NCI-H82 treated with DMSO at 0.1 percent for 48 hours (cell line): Measurements from ENCODE around the gene PKN1.
"Not testable (repeated sequence)": the region's sequence is repeated elsewhere in the genome, so short reads cannot be mapped to it uniquely, and the experiment has no call there.

Experiments used
- DNase-seq: peaks from one replicate; lab custom pipeline; 2025; ENCODE audit not compliant: unreplicated experiment; lab: John Stamatoyannopoulos, UW

PKN1 gene

DNA sequence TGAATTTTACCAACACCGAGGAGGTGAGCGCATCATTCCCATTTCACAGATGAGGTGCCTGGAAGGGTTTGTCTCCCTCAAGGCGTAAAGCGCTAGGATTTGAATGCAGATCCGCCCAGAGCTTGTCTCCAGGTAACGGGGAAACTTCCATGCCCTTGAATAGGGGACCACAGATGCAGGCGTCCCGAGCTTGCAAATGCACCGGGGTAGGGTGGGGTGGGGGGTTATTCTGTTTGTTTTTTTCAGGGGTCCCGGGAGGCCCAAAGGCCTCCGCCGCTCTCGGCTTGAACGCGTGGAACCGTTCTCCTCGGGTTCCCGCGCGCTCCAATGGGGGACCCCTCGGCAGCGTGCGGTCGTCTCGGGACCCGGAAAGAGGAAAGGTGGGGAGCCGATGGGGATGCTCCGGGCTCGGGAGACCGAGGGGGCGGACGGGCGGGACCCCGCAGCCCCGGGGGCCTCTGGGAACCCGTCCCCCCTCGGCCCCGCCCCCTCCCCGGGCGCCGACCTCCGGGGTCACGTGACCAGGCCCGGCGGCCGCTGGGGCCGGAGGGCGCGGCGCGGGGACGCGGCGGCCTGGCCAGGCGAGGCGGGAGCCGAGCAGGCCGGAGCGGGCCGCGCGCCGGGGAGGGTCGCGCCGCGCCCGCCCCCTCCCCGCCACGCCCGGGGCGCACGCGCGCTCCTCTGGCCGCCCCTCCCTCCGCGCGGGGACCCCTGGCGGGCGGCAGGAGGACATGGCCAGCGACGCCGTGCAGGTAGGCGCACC is at the start of gene PKN1:
Gene PKN1, plus strand, starts transcription at position 516 of the 763 bp plus-strand sequence. Its CDS starts 216 bp downstream, at position 732.
- peak; percentile 19 for DNase-seq

DNA sequence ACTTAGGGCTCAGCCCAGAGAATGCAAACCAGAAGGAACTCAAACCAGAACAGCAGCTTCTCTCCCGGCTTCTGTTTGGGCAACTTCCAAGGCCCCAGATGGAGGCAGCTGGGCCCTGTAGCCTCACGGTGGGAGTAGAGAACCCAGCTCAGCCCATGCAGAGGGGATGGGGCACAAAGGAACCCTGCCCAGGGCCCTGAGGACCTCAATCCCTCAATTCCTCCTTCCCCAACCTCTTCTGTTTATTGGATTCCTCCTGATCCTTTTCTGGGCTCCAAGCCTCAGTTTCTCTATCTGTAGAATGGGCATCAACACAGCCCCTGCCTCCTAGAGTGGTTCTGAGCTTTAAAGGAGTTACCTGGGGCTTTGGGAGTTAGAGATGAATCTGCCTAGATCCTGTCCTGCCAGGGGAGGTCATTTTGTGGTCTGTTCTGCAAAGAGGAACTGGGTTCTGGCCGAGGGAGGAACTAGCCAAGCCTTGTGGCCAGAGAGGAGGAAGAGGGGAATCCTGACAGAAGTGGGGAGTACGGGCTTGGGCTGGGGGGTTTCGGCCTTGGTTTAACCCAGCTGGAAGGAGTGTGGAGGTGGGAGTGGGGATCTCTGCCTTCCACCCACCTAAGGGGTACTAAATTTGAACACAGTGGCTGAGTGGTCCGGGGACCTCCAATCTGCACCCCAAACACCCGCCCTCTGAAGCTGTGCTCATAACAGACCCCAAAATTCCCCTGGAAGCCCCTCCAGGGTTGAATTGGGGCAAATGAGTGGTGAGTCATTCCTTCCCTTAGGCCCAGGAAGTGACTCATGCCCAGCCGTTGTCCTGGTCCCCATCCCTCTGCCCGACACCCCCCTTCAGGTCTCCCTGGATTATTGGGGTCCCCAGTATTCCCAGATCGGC is 49.2 kb upstream of the PKN1 start:
- no peak for DNase-seq

DNA sequence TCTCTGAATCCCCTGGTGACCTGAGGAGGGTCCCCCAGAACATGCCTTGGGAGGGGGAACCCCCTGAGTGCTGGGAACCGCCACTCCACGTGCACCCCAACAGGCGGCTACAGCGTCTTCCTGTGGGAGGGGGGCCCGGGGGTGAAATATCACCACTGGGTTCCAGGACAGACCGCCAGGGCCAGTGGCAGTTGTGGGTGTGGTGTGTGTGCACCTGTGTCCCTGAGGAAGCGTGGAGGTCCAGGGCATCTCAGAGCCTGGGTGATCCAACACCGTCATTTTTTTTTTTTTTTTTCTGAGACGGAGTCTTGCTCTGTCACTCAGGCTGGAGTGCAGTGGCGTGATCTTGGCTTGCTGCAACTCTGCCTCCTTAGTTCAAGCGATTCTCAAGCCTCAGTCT is 47.6 kb upstream of the PKN1 start:
- DNase-seq = no peak

DNA sequence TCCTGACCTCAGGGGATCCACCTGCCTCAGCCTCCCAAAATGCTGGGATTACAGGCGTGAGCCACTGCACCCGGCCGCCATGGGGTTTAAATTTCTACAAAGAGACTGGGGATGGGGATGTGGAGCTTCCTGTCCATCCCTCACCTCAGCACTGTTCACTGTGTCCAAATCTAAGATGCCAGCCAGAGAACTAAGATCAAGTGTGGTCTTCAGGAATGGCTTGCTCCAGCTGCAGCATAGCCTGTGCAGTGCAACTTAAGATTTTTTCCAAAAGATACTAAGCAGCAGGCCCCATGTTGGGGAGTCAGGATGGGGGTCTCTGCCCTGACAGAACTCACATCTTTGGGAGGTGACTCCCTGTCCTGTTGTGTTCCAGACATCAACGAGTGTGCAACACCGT is 42.6 kb upstream of the PKN1 start:
- DNase-seq = no peak

DNA sequence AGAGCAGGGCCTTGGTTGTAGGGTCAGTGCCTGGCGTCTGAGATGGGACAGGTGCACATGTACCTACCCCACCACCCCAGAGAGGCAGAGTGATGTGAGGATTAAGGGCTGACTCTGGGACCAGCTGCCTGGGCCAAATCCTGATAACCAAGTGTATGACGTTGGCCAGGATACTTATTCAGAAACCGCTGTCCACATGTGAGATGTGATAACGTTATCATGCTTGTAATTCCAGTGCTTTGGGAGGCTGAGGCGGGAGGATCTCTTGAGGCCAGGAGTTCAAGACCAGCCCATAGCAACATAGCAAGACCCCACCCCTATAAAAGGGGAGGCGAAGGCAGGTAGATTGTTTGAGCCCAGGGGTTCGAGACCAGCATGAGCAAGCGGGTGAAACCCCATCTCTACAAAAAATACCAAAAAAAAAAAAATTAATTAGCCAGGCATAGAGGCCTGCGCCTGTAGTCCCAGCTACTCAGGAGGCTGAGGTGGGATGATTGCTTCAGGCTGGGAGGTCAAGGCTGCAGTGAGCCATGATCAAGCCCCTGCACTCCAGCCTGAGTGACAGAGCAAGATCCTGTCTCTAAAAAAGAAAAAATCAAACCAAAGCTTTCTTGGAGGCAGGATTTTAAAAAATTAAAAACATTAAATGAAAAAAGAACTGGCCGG is 41.8 kb upstream of the PKN1 start:
- DNase-seq = no peak

DNA sequence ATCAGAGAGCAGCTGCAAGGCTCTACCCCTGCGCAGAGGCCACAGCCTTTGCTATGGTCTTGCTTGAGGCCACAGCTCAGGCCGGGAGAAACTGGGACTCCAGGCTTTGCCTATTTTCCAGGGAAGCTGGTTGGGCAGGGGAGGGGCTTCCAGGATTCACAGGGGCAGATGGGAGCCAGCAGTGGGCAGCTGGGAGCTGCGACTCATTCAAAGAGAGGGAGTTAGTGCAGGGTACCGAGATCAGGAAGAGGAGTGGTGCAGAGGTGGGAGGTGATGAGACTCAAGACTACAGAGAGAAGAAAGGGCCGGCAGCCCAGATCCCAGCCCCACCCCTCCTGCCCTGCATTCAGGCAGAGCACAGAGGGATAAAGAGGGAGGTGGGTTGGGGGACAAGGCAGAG is 39.8 kb upstream of the PKN1 start:
- no peak for DNase-seq

DNA sequence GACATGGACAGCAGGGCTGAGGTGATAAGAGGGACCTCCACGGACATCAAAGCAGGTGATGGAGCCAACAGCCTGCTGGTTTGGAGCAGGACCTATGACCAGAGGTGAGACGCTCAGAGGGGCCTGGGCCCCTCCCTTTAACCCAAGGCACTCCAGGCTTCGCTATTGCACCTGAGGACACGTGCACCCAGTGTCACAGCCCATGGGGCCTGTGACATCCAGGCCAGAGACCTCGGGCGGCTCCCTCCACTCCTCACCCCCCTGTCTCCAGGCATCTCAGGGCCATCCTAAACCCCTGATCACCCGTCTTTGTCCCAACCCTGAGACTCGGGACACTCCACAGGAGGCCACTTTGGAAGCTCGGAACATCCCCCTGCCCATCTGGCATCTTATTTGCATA is 38.9 kb upstream of the PKN1 start:
- no peak for DNase-seq

DNA sequence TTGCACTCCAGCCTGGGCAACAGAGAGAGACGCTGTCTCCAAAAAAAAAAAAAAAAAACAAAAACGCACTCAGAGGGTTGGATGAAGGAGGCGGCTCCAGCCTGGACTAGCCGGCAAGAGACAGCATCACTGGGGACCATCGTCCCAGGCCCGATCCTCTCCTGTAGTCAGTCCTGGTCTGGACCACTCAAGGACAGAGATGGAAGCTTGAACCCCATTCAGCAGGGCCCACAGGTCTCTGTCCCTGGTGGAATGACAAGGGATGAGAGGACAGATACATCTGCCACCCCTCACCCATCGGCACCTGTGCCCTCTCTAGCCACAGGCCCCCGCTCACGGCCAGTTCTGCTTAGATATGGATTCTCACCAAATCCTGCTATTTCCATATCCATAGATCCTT is 37.8 kb upstream of the PKN1 start:
- no peak for DNase-seq

DNA sequence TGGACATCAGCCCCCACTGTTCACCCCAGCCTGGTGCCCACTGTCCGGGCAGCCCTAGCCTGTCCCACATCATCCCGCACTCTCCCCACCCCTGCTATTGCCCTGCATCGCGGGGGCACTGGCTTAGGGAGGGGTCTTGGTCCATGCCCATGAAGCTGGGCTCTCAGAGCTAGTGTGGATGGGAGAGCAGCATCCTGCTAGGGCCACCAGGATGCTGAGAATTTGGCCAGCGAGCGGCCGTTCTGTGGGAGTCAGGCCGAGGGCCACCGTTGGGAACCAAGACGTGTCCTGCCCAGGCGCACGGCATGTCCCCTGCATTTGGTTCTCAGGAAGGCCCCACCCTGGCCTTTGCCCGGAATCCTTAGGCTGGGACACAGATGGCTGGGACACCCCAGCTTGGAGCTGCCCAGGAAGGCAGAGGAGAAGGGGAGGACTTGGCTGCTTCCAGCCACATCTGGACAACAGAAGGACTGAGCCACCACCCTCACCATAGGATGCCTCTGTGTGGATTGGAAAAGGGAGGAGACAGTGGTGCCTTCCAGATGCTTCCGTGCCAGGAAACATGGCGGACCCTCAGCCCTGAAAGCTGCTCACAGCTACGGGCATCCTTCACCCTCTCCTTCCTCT is 37.3 kb upstream of the PKN1 start:
- no peak for DNase-seq

DNA sequence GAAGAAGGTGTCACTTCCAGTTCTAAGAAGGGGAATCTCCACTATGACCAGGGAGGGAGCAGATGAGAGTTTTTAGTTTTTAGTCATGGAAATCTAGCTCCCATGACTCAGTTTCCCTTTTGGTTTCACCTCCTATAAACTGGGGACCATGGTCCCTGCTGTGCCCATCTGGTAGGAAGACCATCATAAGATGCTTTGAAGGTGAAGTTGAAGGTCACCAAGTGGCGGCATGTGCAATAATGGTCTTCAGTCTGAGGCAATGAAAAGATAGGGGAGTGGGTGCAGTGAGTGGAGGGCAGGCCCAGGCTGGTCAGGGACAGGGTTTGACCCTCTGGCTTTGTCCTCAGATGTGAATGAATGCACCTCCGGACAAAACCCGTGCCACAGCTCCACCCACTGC is 36.4 kb upstream of the PKN1 start:
- not testable (repeated sequence) for DNase-seq

DNA sequence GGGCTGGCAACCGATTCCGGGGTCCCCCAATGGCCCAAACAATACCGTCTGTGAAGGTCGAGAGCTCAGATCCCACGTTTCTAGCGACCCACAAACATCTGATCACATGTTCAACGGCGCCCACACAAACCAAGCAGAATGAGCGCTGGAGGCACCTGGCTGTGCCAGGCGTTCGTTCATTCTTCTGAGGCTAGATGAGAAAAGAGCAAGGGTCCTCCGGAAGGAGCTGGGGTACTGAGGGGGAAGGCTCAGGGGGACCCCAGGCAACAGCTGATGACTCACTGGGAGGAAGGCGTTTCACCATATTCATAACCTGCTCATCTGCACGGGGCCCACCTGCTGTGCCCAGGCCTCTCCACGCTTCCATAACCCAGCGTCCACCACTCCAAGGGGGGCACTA is 35.9 kb upstream of the PKN1 start:
- not testable (repeated sequence) for DNase-seq

DNA sequence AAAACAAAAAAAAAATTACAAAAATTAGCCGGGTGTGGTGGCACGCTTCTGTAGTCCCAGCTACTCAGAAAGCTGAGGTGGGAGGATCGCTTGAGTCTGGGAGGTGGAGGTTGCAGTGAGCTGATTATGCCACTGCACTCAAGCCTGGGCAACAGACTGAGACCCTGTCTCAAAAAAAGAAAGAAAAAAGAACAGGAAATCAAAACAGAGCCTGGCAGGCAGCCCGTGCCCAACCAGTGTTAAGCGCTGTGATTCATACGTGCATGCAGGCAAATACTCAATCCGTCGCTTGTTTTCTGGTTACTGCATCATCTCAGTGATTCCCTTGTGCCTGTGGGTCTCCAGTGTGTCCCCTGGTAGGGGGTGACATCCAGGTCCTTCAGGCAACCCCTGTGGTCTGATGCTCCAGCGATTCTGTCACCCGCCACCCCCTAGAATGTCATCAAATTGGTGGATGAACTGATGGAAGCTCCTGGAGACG is 32.1 kb upstream of the PKN1 start:
- no peak for DNase-seq

DNA sequence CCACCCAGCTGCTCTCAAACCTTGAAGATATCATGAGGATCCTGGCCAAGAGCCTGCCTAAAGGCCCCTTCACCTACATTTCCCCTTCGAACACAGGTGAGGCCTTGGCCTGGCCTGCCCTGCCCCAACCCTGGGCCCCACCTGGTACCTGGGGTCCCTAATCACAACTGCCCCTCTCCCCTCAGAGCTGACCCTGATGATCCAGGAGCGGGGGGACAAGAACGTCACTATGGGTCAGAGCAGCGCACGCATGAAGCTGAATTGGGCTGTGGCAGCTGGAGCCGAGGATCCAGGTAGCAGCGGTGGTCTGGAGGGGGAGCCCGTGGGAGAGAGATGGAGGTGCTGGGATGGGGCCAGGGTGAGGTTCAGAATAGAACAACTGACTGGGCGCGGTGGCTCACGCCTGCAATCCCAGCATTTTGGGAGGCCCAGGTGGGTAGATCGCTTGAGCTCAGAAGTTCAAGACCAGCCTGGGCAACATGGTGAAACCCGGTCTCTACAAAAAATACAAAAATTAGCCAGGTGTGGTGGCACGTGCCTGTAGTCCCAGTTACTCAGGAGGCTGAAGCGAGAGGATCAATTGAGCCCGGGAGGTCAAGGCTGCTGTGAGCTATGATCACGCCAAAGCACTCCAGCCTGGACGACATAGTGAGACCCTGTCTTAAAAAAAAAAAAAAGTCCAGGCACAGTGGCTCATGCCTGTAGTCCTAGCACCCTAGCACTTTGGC is 31.5 kb upstream of the PKN1 start:
- no peak for DNase-seq

DNA sequence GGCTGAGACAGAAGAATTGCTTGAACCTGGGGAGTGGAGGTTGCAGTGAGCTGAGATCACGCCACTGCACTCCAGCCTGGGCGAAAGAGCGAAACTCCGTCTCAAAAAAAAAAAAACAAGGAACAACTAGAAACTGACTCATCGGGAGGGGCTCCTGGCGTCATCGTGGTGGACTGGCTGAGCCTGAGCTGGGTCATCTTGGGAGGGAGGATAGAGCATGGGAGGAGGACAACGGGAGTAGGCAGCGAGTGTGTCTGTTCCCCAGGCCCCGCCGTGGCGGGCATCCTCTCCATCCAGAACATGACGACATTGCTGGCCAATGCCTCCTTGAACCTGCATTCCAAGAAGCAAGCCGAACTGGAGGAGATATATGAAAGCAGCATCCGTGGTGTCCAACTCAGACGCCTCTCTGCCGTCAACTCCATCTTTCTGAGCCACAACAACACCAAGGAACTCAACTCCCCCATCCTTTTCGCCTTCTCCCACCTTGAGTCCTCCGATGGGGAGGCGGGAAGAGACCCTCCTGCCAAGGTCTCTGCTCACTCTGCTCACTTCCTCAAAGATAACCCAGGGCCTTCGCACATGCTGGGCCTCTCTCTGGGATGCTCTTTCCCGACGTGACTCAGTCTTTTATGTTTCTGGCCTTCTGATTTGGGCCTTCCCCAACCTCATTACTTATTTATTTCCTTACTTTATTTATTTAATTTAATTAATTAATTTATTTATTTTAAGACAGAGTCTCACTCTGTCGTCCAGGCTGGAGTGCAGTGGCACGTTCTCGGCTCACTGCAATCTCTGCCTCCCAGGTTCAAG is 30.6 kb upstream of the PKN1 start:
- no peak for DNase-seq

DNA sequence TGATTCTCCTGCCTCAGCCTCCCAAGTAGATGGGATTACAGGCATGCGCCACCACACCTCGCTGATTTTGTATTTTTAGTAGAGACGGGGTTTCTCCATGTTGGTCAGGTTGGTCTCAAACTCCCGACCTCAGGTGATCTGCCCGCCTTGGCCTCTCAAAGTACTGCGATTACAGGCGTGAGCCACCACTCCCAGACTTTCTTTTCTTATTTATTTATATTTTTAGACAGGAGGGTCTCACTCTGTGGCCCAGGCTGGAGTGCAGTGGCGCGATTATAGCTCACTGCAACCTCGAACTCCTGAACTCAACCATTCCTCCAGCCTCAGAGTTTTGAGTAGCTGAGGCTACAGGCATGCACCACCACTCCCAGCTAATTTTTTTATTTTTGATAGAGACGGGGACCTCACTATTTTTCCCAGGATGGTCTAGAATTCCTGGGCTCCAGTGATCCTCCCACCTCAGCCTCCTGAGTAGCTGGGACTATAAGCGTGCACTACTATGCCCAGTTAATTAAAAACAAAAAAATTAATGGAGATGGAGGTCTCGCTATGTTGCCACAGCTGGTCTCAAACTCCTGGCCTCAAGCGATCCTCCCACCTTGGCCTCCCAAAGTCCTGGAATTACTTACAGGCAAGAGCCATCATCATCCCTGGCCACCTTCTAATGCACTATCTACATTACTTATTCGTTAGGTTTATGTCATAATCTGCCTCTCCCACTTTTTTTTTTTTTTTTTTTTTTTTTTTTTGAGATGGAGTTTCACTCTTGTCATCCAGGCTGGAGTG is 29.8 kb upstream of the PKN1 start:
- DNase-seq = not testable (repeated sequence)

DNA sequence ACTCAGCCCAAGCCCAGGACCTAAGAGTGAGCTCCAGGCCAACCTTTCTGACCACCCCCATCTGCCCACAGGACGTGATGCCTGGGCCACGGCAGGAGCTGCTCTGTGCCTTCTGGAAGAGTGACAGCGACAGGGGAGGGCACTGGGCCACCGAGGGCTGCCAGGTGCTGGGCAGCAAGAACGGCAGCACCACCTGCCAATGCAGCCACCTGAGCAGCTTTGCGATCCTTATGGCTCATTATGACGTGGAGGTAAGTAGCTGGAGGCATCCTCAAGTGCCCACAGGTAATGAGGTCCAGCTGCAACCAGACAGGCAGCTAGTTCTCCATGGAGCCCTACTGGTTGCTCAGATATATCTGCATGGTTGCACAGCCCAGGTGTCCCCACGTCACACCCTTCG is 28.8 kb upstream of the PKN1 start:
- no peak for DNase-seq

DNA sequence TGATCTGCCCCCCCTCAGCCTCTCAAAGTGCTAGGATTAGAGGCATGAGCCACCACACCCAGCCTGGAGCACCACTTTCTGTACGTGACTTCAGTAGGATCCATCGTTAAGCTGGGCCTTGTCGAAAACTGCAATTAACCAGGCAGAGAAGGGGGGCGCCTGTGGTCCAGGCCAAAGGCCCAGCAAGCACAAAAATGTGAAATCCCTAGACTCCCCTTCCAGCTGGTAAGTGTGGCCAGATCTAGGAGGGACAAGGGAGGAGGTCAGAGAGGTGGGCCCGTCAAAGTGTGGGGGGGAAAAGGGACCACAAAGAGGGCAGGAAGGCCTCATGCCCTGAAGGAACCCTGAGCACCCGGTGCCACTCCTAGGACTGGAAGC is 27.7 kb upstream of the PKN1 start:
- DNase-seq = no peak

DNA sequence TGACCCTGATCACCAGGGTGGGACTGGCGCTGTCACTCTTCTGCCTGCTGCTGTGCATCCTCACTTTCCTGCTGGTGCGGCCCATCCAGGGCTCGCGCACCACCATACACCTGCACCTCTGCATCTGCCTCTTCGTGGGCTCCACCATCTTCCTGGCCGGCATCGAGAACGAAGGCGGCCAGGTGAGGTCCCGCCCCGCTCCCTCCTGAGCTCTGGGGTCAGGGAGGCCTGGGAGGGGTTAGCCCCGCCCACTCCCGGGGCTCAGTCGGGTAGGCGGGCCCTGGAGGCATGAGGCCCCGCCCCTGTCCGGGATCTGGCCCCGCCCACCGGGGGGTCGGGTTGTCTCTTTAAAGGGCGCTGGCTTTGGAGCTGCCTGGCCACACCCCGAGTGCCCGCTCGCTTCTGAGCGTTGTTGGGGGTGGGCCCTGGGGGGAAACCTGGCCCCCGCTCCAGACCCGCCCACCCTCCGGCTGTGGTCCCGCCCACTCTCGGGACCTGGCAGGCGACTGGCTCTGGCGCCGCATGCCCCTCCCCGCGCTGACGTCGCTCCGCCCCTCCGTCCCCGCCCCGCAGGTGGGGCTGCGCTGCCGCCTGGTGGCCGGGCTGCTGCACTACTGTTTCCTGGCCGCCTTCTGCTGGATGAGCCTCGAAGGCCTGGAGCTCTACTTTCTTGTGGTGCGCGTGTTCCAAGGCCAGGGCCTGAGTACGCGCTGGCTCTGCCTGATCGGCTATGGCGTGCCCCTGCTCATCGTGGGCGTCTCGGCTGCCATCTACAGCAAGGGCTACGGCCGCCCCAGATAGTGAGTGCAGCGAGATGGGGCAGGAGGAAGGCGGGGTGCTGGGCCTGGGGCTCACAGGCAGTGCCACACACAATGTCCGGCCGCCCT is 27.1 kb upstream of the PKN1 start:
- peak; percentile 96 for DNase-seq
